Duodenal mucosa (tissue), 2 donors: ENCODE data around the gene ATP11A.

Experiments
- H3K27ac ChIP-seq: one replicate; pipeline ENCODE4 v1.7.0; 2013; ENCODE audit warnings: low read depth, low read length
- H3K27me3 ChIP-seq, 2 donors: one replicate each; pipeline ENCODE4 v1.7.0; 2013; ENCODE audit warnings: low read length in 2 of 2, control low read depth in 1 of 2; ENCODE audit not compliant: insufficient read depth in 2 of 2, control insufficient read depth in 1 of 2
- H3K36me3 ChIP-seq, 2 donors: one replicate each; pipeline ENCODE4 v1.7.0; 2013; ENCODE audit warnings: low read length in 2 of 2, control low read depth in 1 of 2; ENCODE audit not compliant: insufficient read depth in 2 of 2, control insufficient read depth in 1 of 2
- H3K4me1 ChIP-seq, 2 donors: one replicate each; pipeline ENCODE4 v1.7.0; 2013; ENCODE audit warnings: low read length in 2 of 2, control low read depth in 1 of 2; ENCODE audit not compliant: insufficient read depth in 2 of 2, control insufficient read depth in 1 of 2
- H3K4me3 ChIP-seq, 2 donors: one replicate each; pipeline ENCODE4 v1.7.0; 2013; ENCODE audit warnings: low read length in 2 of 2, low read depth in 1 of 2
- H3K9ac ChIP-seq, 2 donors: one replicate each; pipeline ENCODE4 v1.7.0; 2013; ENCODE audit warnings: low read length in 2 of 2, low read depth in 1 of 2
- H3K9me3 ChIP-seq, 2 donors: one replicate each; pipeline ENCODE4 v1.7.0; 2013; ENCODE audit warnings: low read length in 2 of 2, control low read depth in 1 of 2; ENCODE audit not compliant: control insufficient read depth in 1 of 2

The ATP11A gene

DNA sequence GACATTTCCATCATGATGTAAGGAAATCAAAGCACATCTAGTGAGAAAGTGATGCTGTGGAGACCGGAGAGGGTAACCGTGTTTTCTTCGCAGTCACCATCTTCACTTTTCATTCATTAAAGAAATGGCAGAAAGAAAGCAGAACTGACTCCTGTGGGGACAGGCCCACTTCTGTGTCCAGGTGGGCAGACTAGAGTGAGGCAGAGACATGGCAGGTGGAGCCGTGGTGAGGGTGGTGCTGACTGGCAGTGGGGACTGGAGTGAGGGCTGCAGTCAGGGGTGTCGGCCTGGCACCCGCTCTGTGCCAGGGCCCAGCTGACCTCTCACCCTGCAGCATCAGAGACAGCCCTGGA lies 207.7 kb downstream of the ATP11A start:
- Histone ChIP-seq H3K4me1 (peaks cover 17 to 23% of the 10 kb centered on the region in 2 donors), H3K4me3 (no peak overlapping the region), H3K36me3 (no peaks in the 10 kb centered on the region), H3K27ac (no peak overlapping the region), H3K9ac (no peak overlapping the region), H3K9me3 (no peaks in the 10 kb centered on the region), H3K27me3 (peaks cover 14 to 16% of the 10 kb centered on the region in 2 donors)

DNA sequence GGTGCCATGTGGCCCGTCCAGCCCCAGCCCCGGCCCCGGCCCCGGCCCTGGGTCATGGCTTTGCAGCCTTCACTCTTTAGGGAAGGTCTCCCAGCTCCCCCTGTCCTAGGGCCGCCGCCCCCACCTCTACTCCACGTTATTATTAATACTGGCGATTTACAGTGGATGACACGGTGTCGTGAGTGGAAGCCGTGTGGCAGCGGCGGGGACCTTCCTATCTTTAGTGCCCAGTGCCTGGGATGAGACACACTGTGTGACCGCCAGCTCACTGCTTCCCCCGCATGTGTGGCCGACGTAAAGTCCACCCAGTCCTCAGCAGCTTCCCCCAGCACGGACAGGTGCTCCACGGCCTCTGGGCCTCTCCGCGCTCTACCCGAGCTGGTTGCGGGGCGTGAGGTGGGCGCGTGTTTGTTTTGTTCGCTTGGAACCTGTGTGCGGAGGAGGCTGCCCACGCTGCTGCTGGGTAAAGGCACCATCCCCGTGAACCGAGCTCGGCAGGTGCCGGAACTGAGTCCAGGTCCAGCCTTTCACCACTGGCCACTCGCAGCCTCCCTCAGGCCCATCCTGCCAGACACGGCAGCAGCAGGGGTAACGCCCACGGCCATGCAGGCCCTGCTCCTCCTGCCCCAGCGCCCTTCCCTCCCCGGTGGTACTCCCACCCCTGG lies 208.2 kb downstream of the ATP11A start:
- peaks cover 14 to 16% of the 10 kb centered on the region in 2 donors for H3K27me3 ChIP-seq
- H3K4me3 ChIP-seq: no peak overlapping the region
- H3K9me3 ChIP-seq: no peaks in the 10 kb centered on the region
- H3K4me1 ChIP-seq: peaks cover 11 to 18% of the 10 kb centered on the region in 2 donors
- H3K36me3 ChIP-seq: no peaks in the 10 kb centered on the region
- no peak overlapping the region for H3K27ac ChIP-seq
- no peak overlapping the region for H3K9ac ChIP-seq

DNA sequence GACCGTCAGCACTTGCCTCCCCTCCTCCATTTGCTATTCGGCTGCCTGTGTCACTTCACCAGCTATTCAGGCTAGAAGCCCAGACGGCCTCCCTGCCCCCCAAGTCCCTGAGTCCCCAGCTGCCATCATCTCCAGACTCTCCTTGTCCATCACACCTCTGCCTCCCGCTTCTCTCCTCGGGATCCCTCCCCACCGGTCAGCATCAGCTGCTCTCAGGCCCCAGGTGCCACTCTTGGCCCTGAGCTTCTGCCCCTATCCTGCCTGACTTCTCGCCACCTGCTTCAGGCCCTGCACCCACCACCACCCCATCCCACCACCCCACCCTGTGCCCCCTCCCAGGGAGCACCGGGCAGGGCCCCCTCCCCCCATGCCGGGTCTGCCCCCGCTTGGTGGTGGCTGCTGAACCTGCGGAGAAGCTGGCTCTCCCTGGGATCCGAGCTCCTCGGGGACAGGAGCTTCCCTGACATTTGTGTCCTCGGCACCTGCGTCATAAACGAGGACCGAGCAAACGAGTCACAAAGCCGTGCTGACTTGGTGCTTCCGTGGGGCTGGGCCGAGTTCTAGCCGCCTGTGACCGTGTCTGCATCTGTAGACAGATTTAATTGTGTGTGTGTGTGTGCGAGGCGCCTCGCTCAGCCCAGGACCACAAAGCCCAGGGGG lies 208.9 kb downstream of the ATP11A start:
- H3K4me1 ChIP-seq: peaks cover 5 to 11% of the 10 kb centered on the region in 2 donors
- H3K4me3 ChIP-seq: no peak overlapping the region
- H3K27me3 ChIP-seq: peaks cover 14 to 16% of the 10 kb centered on the region in 2 donors
- no peaks in the 10 kb centered on the region for H3K9me3 ChIP-seq
- H3K36me3 ChIP-seq: no peaks in the 10 kb centered on the region
- no peak overlapping the region for H3K9ac ChIP-seq
- no peak overlapping the region for H3K27ac ChIP-seq

GRCh38 chr13:112899281-112900225 lies 209.7 kb downstream of the ATP11A start:
- no peaks in the 10 kb centered on the region for H3K36me3 ChIP-seq
- peaks cover 14% of the 10 kb centered on the region in 2 donors for H3K27me3 ChIP-seq
- no peaks in the 10 kb centered on the region for H3K9me3 ChIP-seq
- H3K9ac ChIP-seq: no peak overlapping the region
- H3K27ac ChIP-seq: no peak overlapping the region
- peaks cover 3 to 10% of the 10 kb centered on the region in 2 donors for H3K4me1 ChIP-seq
- no peak overlapping the region for H3K4me3 ChIP-seq

DNA sequence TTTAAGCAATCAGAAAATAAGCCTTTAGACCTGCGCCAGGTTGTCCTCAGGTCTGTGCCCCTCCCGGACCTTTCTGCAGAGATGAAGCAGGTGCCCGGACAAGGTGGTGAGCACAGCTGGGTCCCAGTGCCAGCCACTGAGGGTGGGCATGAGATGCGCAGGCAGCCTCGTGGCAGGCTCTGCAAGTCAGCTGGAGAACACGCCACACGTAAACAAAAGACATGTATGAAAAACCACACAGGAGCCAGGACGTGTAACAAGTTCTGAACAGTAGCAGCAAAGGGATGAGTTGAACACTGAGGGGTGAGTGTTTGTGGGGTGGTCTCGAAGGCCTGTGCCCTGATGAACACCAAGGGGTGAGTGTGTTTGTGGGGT lies 210.4 kb downstream of the ATP11A start:
- no peaks in the 10 kb centered on the region for H3K36me3 ChIP-seq
- H3K27ac ChIP-seq: no peak overlapping the region
- no peak overlapping the region for H3K4me3 ChIP-seq
- no peaks in the 10 kb centered on the region for H3K9me3 ChIP-seq
- H3K4me1 ChIP-seq: peaks cover 0 to 3% of the 10 kb centered on the region in 2 donors
- no peak overlapping the region for H3K9ac ChIP-seq
- peaks cover 8 to 11% of the 10 kb centered on the region in 2 donors for H3K27me3 ChIP-seq

GRCh38 chr13:112900691-112901091 lies 210.9 kb downstream of the ATP11A start:
- Histone ChIP-seq H3K27me3 (peaks cover 3 to 6% of the 10 kb centered on the region in 2 donors), H3K27ac (no peak overlapping the region), H3K9ac (no peak overlapping the region), H3K9me3 (no peaks in the 10 kb centered on the region), H3K4me3 (no peak overlapping the region), H3K4me1 (no peaks in the 10 kb centered on the region), H3K36me3 (no peaks in the 10 kb centered on the region)

GRCh38 chr13:112902101-112902651 lies 212.3 kb downstream of the ATP11A start:
- Histone ChIP-seq H3K9ac (no peak overlapping the region), H3K27me3 (no peaks in the 10 kb centered on the region), H3K4me3 (no peak overlapping the region), H3K36me3 (no peaks in the 10 kb centered on the region), H3K4me1 (peaks cover 8% of the 10 kb centered on the region in 2 donors), H3K27ac (no peak overlapping the region), H3K9me3 (no peaks in the 10 kb centered on the region)

DNA sequence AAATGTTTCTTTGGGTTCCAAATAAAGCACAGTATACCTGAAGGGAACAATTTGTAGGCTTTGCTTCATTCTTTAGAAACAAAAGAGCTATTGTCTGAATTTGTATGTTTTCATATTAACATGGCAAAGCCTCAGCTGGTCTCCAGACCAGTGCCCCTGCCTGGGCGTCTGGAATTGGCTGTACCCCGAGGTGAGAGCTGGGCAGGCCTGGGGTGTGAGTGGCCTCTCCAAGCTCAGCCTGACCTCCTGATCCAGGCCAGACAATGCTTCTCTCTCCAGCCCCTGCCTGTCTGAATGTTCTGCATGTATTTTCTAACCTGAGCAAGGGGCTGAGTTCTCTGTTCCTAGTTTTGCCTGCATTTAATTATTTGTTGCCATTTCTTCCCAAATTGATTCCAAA lies 212.8 kb downstream of the ATP11A start:
- no peaks in the 10 kb centered on the region for H3K27me3 ChIP-seq

DNA sequence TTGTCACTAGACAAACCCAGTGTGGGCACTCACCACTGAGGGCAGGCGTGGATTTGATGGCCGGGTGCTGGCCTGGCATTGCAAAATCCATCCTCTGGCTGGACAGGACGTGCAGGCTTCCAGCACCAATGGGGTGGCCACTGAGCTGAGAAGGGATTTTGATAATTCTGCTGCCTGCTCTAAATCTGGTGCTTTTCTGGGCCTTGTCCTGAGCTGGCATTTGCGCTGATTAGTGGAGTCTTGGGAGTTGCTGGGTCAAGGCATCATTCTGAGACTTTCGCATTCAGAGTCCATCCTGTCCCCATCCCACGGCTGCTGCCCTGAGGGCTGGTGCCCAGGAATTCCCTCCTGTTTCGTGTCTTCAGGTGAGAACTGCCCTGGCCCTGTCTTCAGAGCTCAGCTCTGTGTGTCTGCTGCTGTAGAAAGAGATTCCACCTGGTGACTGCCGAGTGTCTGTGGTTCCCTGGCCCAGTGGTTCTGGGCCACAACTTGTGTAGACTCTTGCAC lies 213.3 kb downstream of the ATP11A start:
- Histone ChIP-seq H3K4me1 (peaks cover 11 to 13% of the 10 kb centered on the region in 2 donors), H3K27ac (no peak overlapping the region), H3K4me3 (no peak overlapping the region), H3K9ac (no peak overlapping the region), H3K9me3 (no peaks in the 10 kb centered on the region), H3K27me3 (no peaks in the 10 kb centered on the region), H3K36me3 (no peaks in the 10 kb centered on the region)

More for the DNA sequence above, 212.8 kb downstream of the ATP11A start:
- no peak overlapping the region for H3K4me3 ChIP-seq
- H3K9me3 ChIP-seq: no peaks in the 10 kb centered on the region
- H3K27ac ChIP-seq: no peak overlapping the region
- H3K4me1 ChIP-seq: peaks cover 11 to 12% of the 10 kb centered on the region in 2 donors
- H3K36me3 ChIP-seq: no peaks in the 10 kb centered on the region
- no peak overlapping the region for H3K9ac ChIP-seq
